ENCODE results near the gene CREG1.

The CREG1 gene

DNA sequence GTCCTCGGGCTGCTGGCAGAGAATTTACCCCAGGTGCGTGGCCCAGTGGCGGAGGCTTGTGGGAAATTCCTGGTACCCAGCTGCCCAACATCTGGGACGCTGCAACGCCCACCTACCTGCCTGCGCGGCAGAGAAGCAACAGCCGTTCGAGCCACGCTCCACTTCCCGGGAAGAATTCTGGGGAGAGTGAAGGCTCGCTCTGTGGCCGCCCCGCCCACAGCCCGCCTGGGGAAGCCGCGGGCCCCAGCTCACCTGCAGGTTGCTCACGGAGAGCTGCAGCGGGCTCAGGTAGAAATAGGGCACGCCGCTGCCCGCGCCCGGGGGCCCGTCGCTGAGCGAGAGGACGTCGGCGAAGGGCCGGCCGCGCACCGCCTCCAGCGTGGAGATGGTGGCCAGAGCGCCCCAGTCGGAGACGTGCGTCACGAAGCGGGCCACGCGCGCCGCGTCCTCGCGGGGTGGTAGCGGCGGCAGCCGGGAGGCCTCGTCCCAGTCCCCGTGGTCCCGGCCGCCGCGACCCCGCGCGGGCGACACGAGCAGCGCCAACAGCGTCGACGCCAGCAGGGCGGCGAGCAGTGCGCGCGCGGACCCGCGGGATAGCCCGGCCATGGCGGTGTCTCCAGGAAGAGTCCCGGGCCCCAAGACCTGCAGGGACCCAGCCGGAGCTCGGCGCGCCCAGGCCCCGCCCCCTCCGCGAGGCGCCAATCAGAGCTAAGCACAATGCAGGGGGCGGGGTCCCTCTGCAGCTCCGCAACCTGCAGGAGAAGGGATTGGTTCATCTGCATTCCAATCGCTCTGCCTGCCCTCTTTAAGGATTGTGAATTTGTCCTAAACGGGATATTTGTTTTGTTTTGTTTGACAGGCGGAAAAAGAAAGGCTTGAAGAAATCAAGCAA, at the start of gene CREG1:
CREG1 (minus strand) TSS at position 627 of the 892 bp plus-strand sequence.
- H3K36me3 ChIP-seq (ENCODE audit: insufficient read depth, low read length), result no peaks in the 10 kb centered on the region
- no peaks in the 10 kb centered on the region for H3K27me3 ChIP-seq (ENCODE audit: insufficient read depth, low read length)
- H3K4me3 ChIP-seq (ENCODE audit: low read length), result peak within 1 kb of the TSS; percentile 60
- peaks cover 15% of the 10 kb centered on the region for H3K4me1 ChIP-seq (ENCODE audit: insufficient read depth, low read length)
- H2AFZ ChIP-seq (ENCODE audit: low read depth, low read length), result peak within 1 kb of the TSS; percentile 71
- H3K9me3 ChIP-seq (ENCODE audit: low read length), result no peaks in the 10 kb centered on the region

DNA sequence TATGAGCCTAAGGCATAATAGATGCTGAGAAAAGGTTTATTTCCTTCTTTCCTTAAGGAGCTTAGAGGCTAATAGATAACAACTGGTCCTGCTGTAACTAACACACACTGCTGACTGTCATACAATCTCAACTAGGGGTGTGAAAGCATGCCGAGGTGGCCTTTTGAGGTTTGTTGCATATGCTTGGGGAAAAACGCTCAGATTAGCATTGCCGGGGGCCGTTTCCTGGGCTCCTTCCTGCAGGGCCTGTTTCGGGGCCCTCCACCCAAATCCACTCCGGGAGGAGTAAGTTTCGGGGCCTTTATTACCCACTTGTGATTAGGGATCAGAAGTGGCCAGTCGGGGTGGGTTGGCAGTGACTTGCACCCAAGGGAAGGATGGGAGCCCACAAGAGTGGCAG, 49.3 kb upstream of the CREG1 start:
- Histone ChIP-seq H3K36me3 (ENCODE audit: insufficient read depth, low read length) (no peaks in the 10 kb centered on the region), H2AFZ (ENCODE audit: low read depth, low read length) (no peak overlapping the region), H3K4me1 (ENCODE audit: insufficient read depth, low read length) (no peaks in the 10 kb centered on the region)

DNA sequence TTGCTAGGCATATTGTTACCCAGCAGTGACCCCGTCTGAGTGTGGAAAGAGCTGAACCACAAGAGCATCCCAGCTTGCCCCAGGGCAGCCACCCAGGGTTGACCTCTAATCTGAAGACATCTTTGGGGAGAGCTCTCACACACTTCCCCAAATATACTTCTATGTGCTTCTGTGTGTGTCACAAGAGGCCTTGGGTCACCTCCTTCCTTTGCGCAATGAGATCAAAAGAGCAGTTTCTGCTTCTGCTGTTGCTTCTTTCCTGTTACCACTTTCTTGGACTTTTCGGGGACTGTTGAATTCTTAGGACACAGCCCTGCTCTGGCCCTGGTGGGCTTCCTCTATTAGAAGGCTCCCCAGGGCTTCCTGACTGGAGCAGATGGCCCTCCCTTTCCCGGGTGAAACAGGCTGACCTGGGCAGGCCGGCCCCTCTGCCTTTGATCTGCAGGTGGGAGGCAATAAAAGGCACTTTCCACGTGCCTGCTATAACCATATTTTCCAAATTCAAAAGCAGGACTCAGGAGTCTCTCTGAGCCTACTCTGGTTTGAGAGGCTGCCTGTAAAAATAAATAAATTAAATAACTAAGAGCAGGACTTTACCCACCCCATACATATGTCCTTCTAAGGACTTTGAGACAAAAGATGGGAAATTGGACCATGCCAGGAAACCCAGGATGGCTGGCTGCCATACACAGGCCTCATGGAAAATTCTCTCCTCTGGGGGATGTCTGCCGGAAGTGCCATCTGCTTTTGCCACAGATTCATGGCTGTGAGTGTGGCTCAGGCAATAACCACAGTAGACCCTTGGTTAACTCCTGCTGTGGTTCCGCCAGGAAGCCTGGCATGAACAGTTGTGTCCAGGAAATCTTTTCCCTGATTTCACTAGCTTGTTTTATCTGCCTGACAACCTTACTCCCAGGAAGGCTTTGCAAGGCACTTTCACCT, 48.2 kb upstream of the CREG1 start:
- Histone ChIP-seq H2AFZ (ENCODE audit: low read depth, low read length) (no peak overlapping the region), H3K4me3 (ENCODE audit: low read length) (no peak overlapping the region), H3K36me3 (ENCODE audit: insufficient read depth, low read length) (no peaks in the 10 kb centered on the region), H3K9me3 (ENCODE audit: low read length) (no peaks in the 10 kb centered on the region), H3K4me1 (ENCODE audit: insufficient read depth, low read length) (no peaks in the 10 kb centered on the region), H3K27me3 (ENCODE audit: insufficient read depth, low read length) (no peaks in the 10 kb centered on the region)

More for the DNA sequence above, 49.3 kb upstream of the CREG1 start:
- H3K9me3 ChIP-seq (ENCODE audit: low read length), result no peaks in the 10 kb centered on the region
- H3K27me3 ChIP-seq (ENCODE audit: insufficient read depth, low read length), result no peaks in the 10 kb centered on the region
- no peak overlapping the region for H3K4me3 ChIP-seq (ENCODE audit: low read length)

DNA sequence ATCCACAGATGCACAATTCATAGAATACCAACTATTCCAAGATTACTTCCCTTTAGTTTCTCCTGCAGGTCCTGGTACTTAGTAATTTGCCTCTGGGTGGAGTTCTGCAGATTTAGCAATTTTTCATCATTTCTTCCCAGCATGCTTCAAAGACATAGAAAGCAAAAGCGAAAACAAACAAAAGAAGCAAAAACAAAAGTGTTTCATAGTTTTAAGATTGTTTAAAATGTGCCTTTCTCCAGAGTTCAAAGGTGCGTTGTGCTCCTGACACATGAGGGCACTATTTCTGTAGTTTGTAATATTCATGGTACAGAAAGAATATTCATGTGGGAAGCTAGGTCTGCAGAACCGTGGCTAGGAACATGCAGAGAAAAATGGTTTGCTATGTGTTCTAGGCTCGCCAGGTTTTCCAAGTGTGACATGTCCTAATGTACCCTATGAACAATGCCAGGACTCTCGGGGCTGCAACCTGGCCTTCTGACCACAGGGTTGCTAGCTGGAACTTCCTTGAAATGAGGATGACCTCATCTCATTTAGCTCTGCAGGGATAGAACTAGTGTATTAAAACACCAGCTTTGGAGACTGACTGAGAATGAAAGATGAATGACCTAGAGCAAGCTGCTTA, 46.5 kb upstream of the CREG1 start:
- no peaks in the 10 kb centered on the region for H3K4me1 ChIP-seq (ENCODE audit: insufficient read depth, low read length)
- no peaks in the 10 kb centered on the region for H3K9me3 ChIP-seq (ENCODE audit: low read length)
- H3K36me3 ChIP-seq (ENCODE audit: insufficient read depth, low read length), result no peaks in the 10 kb centered on the region
- no peaks in the 10 kb centered on the region for H3K27me3 ChIP-seq (ENCODE audit: insufficient read depth, low read length)
- no peak overlapping the region for H3K4me3 ChIP-seq (ENCODE audit: low read length)
- no peak overlapping the region for H2AFZ ChIP-seq (ENCODE audit: low read depth, low read length)

DNA sequence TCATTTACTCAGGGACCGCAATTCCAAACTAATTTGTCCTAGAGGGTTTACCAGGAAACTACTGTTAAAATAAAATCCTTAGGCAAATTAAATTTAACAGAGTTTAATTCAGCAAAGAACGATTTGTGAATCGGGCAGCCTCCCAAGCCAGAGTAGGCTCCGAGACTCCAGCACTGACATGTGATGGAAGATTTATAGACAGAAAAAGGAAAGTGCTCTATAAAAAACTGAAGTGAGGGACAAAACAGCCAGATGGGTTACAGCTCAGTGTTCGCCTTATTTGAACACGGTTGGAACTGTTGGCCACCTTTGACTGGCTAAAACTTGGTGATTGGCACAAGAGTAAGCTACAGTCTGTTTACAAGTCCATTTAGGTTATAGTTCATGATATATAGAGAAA, 41.3 kb upstream of the CREG1 start:
- H2AFZ ChIP-seq (ENCODE audit: low read depth, low read length), result no peak overlapping the region
- no peaks in the 10 kb centered on the region for H3K9me3 ChIP-seq (ENCODE audit: low read length)
- H3K4me1 ChIP-seq (ENCODE audit: insufficient read depth, low read length), result no peaks in the 10 kb centered on the region
- H3K4me3 ChIP-seq (ENCODE audit: low read length), result no peak overlapping the region
- H3K36me3 ChIP-seq (ENCODE audit: insufficient read depth, low read length), result no peaks in the 10 kb centered on the region
- no peaks in the 10 kb centered on the region for H3K27me3 ChIP-seq (ENCODE audit: insufficient read depth, low read length)

DNA sequence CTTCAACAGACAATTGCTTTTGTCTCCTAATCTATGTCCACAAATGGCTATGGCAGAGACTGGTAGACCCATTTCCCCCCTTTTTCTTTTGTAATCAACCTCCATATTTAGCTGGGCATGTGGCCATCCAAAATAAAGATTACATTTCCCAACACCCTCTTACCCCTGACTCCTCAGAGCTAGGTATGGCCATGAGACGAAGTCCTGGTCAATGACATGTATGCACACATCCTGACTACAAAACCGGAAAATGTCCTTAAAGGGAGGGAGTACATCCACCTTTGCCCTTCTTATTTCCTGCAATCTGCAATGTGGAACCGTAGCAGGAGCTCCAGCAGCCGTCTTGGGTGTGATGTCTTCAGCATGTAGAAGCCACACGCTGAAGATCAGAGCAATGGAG, 40.3 kb upstream of the CREG1 start:
- Histone ChIP-seq H3K4me3 (ENCODE audit: low read length) (no peak overlapping the region), H3K9me3 (ENCODE audit: low read length) (no peaks in the 10 kb centered on the region), H3K36me3 (ENCODE audit: insufficient read depth, low read length) (no peaks in the 10 kb centered on the region), H3K27me3 (ENCODE audit: insufficient read depth, low read length) (no peaks in the 10 kb centered on the region), H3K4me1 (ENCODE audit: insufficient read depth, low read length) (no peaks in the 10 kb centered on the region), H2AFZ (ENCODE audit: low read depth, low read length) (no peak overlapping the region)

DNA sequence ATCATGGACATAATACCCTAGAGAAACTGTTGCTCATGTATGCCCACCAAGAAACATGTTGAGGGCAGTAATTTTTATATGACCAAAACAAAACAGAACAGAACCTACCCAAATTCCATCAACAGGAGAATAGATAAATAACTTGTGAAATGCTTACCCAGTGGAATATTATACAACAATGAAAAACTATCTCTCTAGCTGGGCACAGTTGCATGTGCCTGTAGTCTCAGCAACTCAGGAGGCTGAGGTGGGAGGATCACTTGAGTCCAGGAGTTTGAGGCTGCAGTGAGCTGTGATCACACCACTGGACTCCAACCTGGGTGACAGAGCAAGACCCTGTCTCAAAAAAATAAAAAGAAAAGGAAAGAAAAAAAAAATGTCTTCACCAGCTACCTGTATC, 38.9 kb upstream of the CREG1 start:
- no peaks in the 10 kb centered on the region for H3K27me3 ChIP-seq (ENCODE audit: insufficient read depth, low read length)
- H3K4me1 ChIP-seq (ENCODE audit: insufficient read depth, low read length), result no peaks in the 10 kb centered on the region
- H3K4me3 ChIP-seq (ENCODE audit: low read length), result no peak overlapping the region
- H3K9me3 ChIP-seq (ENCODE audit: low read length), result no peaks in the 10 kb centered on the region
- no peak overlapping the region for H2AFZ ChIP-seq (ENCODE audit: low read depth, low read length)
- no peaks in the 10 kb centered on the region for H3K36me3 ChIP-seq (ENCODE audit: insufficient read depth, low read length)

DNA sequence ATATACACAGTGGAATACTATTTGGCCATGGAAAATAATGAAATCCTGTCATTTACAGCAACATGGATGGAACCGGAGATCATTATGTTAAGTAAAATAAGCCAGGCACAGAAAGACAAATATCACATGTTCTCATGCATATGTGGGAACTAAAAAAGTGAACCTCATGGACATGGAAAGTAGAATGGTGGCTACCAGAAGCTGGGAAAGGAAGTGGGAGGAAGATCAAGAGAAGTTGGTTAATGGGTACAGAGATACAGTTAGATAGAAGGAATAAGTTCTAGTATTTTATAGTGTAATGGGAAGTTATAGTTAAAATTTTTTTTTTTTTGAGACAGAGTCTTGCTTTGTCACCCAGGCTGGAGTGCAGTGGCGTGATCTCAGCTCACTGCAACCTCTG, 34.8 kb upstream of the CREG1 start:
- no peaks in the 10 kb centered on the region for H3K36me3 ChIP-seq (ENCODE audit: insufficient read depth, low read length)
- H3K9me3 ChIP-seq (ENCODE audit: low read length), result peaks cover 2% of the 10 kb centered on the region
- no peaks in the 10 kb centered on the region for H3K27me3 ChIP-seq (ENCODE audit: insufficient read depth, low read length)
- H3K4me3 ChIP-seq (ENCODE audit: low read length), result no peak overlapping the region
- no peak overlapping the region for H2AFZ ChIP-seq (ENCODE audit: low read depth, low read length)
- no peaks in the 10 kb centered on the region for H3K4me1 ChIP-seq (ENCODE audit: insufficient read depth, low read length)

DNA sequence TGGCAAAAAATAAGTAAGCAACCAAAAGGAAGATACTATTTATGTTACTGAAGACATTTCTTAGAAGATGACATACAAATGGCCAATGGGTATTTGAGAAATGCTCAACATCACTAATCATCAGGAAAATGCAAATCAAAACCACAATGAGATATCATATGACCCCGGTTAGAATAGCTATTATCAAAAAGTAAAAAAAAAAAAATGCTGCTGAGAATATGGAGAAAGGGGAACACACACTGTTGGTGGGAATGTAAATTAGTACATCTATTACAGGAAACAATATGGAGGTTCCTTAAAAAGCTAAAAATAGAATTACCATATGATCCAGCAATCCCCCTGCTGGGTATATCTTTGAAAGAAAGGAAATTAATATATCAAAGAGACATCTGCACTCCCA, 34.3 kb upstream of the CREG1 start:
- Histone ChIP-seq H3K9me3 (ENCODE audit: low read length) (peaks cover 2% of the 10 kb centered on the region), H3K4me1 (ENCODE audit: insufficient read depth, low read length) (no peaks in the 10 kb centered on the region), H2AFZ (ENCODE audit: low read depth, low read length) (no peak overlapping the region), H3K27me3 (ENCODE audit: insufficient read depth, low read length) (no peaks in the 10 kb centered on the region), H3K4me3 (ENCODE audit: low read length) (no peak overlapping the region), H3K36me3 (ENCODE audit: insufficient read depth, low read length) (no peaks in the 10 kb centered on the region)

DNA sequence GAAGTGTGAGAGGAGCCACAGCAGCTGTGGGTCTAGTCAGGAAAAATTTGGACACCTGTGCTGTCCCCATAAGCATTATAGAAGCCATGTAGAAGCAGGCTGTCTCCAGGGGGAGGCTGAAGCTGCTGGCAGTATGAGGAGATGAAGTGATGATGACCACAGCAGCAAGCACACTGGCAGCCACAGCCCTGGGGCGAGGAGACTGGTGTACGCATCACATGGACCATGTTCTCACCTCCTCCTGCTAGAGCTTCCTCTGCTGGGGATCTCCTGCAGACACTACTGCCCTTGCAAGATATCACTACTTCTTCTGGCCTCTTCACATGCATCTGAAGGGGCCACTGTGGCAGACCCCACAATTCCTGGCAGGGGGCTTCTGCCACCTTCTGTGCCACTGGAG, 33.8 kb upstream of the CREG1 start:
- no peak overlapping the region for H3K4me3 ChIP-seq (ENCODE audit: low read length)

DNA sequence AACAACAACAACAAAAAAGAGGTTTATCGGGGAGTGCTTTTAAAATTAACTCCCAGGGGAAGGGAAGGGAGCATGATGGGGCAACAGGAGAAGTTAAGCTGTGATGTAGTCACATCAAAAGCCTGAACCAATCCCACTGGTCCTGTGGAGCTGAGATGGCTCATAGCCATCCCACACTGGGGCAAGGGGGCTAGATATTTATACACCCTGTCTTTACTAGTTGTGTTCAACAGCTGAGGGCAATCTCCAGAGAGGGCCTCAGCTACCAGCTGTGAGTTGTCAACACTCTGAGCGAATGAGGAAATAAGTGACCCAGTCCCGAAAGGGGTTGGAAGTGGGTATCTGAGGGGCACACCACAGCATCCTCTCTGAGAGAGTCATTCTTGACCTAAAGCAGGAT, 31.0 kb upstream of the CREG1 start:
- no peaks in the 10 kb centered on the region for H3K27me3 ChIP-seq (ENCODE audit: insufficient read depth, low read length)
- no peaks in the 10 kb centered on the region for H3K4me1 ChIP-seq (ENCODE audit: insufficient read depth, low read length)
- no peak overlapping the region for H2AFZ ChIP-seq (ENCODE audit: low read depth, low read length)
- no peak overlapping the region for H3K4me3 ChIP-seq (ENCODE audit: low read length)
- peaks cover 2% of the 10 kb centered on the region for H3K9me3 ChIP-seq (ENCODE audit: low read length)
- no peaks in the 10 kb centered on the region for H3K36me3 ChIP-seq (ENCODE audit: insufficient read depth, low read length)

More for the DNA sequence above, 33.8 kb upstream of the CREG1 start:
- Histone ChIP-seq H3K9me3 (ENCODE audit: low read length) (peaks cover 2% of the 10 kb centered on the region), H2AFZ (ENCODE audit: low read depth, low read length) (no peak overlapping the region), H3K4me1 (ENCODE audit: insufficient read depth, low read length) (no peaks in the 10 kb centered on the region), H3K36me3 (ENCODE audit: insufficient read depth, low read length) (no peaks in the 10 kb centered on the region), H3K27me3 (ENCODE audit: insufficient read depth, low read length) (no peaks in the 10 kb centered on the region)

DNA sequence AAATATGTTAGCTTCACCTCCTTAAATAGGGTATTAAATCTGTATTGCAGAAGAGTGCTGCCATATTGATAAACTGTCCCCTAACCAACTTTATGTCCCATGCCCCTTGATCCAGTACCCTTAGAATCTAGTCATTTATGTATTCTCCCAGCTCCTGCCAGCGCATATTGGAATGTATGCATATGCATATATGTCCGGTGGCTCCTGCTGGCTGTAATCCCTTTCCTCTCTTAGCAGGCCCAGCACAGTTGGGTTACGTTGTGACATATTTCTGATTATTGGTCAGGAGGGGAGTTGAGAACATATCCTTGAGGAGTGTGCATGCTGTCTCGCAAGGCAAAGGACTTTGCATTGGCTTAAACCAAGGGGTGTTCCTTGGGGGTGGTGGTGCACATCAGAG, 29.2 kb upstream of the CREG1 start:
- no peaks in the 10 kb centered on the region for H3K4me1 ChIP-seq (ENCODE audit: insufficient read depth, low read length)
- H3K36me3 ChIP-seq (ENCODE audit: insufficient read depth, low read length), result no peaks in the 10 kb centered on the region
- no peak overlapping the region for H2AFZ ChIP-seq (ENCODE audit: low read depth, low read length)
- no peak overlapping the region for H3K4me3 ChIP-seq (ENCODE audit: low read length)
- peaks cover 2% of the 10 kb centered on the region for H3K9me3 ChIP-seq (ENCODE audit: low read length)
- no peaks in the 10 kb centered on the region for H3K27me3 ChIP-seq (ENCODE audit: insufficient read depth, low read length)

DNA sequence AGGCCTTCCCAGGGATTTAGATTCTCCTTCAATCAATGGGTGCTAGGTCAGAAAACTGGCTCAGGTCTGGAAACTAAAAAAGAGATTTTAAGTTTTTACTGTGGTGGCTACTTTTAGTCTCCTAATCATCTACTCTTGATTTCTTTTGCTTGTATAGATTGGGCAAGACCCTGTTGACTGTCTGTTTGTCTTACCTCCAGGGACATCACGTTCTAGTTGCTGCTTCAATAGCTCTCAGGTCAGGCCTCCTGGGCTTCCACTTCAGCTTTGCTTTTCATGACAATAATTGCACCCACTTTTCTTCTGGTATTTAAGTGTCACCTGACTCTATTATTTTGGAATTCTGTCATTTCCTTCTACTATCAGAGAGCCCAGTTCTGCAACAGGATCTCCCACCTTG, 28.5 kb upstream of the CREG1 start:
- Histone ChIP-seq H3K36me3 (ENCODE audit: insufficient read depth, low read length) (no peaks in the 10 kb centered on the region), H3K4me1 (ENCODE audit: insufficient read depth, low read length) (no peaks in the 10 kb centered on the region), H3K27me3 (ENCODE audit: insufficient read depth, low read length) (no peaks in the 10 kb centered on the region), H3K4me3 (ENCODE audit: low read length) (no peak overlapping the region), H2AFZ (ENCODE audit: low read depth, low read length) (no peak overlapping the region), H3K9me3 (ENCODE audit: low read length) (peaks cover 2% of the 10 kb centered on the region)
